Neural progenitor cell (in vitro differentiated cells): Measurements from ENCODE around the gene ZNF786.

ENCODE experiments used
- CTCF ChIP-seq: fragments of 200-600 bp; sonication (generic); IDR thresholded peaks from 2 replicates; pipeline ENCODE4 v1.5.1; 2017; ENCODE audit warnings: antibody characterized with exemption, mild to moderate bottlenecking
- EZH2 ChIP-seq: fragments of 200-600 bp; sonication (generic); IDR thresholded peaks from 2 replicates; pipeline ENCODE4 v1.6.1; 2017; ENCODE audit warnings: antibody characterized with exemption, mild to moderate bottlenecking, moderate library complexity

- no peak for TF ChIP-seq CTCF
- no peak for TF ChIP-seq EZH2
These were observed 27.0 kb downstream of the ZNF786 start for GRCh38 chr7:149063476-149063875.
